Measurements from ENCODE around the gene TTC13.

The TTC13 gene

GRCh38 chr1:230870916-230871315, 107.7 kb downstream of the TTC13 start:
- no peak for DNase-seq (ENCODE audit: low read depth)

- no peak for DNase-seq (ENCODE audit: low read depth)
Observed at GRCh38 chr1:230869500-230869899, 109.2 kb downstream of the TTC13 start.

- DNase-seq (ENCODE audit: low read depth), result peak; percentile 14
Observed at GRCh38 chr1:230868736-230869385, 109.8 kb downstream of the TTC13 start.

GRCh38 chr1:230867903-230868735, 110.5 kb downstream of the TTC13 start, which contains the start of gene C1orf198:
C1orf198 (minus strand) TSS chr1:230868521; CDS start chr1:230868512, 9 bp downstream.
- peak; percentile 55 for DNase-seq (ENCODE audit: low read depth)

DNA sequence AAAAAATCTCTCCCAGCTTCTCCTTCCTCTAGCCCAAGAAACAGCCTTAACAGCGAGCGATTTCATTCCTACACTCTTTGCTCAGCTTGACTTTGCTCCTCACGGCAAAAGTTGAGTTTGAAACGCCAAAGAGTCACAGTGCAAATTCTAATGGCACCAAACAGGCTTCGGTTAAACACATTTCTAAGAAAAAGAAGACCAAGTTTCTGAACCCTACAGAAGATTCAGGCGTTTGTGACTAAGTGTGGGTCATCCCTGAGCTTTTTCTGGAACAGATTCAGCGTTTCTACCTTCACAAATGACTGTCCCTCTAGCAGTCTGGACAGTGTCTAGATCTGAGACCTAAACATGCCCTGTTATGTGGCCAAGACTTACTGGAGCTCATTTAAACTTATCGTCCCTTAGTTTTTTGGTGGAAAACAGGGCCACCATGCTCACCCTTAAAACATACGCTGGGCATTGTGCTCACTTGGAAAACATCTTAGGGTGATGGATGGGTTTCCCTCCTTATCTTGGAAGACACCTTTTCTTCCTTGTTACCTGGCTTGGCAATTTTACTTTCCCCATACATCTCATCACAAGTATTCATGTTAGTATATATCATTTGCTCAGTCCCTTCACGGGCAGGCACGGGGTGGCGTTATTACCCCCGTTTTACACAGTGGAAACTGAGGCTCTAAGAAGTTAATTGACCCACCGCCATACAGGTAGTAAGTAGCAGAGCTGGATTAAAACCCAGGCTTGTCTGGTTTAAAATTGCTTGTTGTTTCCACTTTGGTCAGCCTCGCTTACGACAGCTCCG, 111.4 kb downstream of the TTC13 start:
- DNase-seq (ENCODE audit: low read depth), result no peak

- no peak for DNase-seq (ENCODE audit: low read depth)
Observed at GRCh38 chr1:230866171-230867070, 112.2 kb downstream of the TTC13 start.

DNA sequence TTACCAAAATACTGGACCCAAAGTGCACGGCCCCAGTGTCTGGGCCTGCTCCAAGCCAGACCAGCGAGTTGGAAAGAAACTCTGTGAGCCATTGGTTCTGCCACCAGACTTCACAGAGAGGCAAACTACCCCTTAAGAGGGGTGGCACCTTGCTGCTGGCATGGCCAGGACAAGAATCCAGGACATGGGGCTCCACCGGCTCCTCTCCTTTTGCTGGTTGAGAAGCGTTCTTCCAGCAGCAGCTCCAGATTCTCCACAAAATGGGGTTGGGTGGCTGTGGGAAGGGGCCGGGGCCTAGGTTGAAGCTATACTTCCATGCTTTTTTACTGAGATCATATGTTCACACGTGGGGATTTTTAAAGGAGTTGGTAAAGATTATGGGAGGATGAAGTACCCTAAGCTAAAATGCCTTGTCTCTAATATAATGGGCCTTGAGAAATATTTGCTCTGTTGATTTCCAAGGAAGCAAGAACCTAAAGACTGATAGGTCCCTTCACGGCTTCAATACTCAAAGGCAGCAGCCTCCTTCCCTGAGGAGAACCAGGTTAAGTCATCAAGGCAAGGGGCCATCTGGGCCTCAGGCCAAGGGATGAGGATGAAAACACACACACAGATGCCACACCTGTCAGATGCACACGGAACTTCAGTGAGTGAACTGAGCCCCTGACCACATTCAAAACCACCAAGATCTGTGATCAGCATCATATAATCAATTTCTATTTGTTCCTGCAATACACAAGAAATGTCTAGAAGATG, 113.4 kb downstream of the TTC13 start:
- DNase-seq (ENCODE audit: low read depth), result no peak

DNA sequence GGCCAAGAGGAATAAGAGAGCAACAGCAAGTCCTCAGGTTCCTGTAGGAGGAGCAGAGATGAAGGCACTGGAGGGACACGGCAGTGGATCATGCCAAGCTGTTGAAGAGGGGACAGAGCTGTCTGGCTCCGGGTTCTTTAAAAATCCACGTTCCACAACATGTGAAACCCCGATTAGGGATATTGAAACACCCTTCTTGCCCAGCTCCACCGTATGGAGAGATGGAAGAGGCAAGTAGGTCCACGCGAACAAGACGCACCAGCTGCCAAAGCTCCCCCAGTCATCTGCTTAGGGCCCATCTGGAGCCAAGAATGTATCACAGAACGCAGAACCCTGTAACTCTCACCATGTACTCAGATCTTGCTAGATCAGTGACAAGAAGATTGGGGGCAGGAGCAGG, 114.2 kb downstream of the TTC13 start:
- no peak for DNase-seq (ENCODE audit: low read depth)

- DNase-seq (ENCODE audit: low read depth), result no peak
Observed at GRCh38 chr1:230863449-230863848, 115.2 kb downstream of the TTC13 start.

DNA sequence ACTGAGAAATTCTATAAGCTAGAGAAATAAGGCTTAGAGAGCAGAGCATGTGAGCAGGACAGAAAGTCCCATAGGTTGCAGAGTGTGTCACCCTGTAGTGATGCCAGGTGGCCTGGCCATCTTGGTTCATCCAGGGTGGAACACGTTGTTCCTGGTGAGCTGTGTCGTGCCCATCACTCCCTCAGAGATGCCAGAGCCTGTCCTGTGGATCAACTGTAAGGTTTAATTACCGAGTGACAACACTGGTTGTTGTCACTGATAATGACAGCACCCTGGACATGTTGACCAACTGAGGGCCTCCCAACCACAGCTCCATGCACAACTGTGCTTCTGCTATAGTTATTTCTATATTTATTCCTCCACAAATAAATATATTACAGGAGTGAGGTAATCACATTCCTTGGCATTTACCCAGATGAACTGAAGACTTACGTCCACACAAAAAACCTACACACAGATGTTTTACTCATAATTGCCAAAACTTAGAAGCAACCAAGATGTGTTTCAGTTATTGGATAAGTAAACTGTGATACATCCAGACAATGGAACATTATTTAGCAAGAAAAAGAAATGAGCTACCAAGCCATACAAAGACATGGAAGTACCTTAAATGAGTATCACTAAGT, 116.6 kb downstream of the TTC13 start:
- no peak for DNase-seq (ENCODE audit: low read depth)

DNA sequence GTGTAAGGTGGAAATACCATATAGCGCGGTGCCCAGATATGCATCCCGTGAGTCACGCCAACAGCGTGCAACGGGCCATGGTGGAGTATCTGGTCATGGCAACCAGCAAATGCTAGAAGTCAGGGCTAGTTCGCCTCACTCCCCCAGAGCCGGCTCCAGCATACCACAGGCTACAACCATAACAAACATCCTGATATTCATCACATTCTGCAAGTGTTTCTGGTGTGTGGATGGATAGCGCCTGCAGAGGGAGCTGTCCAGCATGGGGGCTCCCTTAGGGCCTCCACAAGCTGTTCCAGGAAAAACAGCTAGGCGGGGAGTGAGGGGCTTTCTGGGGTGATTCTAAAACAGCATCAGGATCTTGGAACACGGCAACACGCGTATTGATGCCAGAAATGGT, 117.2 kb downstream of the TTC13 start:
- DNase-seq (ENCODE audit: low read depth), result no peak

DNA sequence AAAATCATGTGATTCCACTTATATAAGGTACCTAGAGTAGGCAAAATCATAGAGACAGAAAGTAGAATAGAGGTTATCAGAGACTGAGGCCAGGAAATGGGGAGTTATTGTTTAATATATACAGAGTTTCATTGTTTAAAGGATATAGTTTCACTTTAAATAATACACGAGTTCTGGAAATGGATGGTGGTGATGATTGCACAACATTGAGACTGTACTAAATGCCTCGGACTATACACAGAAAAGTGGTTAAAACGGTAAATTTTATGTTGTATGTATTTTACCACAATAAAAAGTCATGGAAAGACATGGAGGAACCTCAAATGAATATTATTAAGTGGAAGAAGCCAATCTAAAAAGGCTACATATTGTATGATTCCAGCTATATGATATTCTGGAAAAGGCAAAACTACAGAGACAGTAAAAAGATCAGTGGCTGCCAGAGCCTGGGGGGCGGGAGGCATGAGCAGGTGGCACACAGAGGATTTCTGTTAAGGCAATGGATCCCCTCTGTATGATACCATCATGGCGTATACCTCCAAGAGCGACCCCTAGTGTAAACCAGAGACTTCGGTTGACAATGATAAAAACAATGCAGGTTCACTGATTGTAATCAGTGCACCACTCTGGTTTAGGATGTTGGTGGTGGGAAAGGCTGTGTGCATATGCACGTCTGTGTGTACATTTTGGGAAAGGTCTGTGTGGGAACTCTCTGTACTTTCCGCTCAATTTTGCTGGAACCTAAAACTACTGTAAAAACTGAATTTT, 117.9 kb downstream of the TTC13 start:
- no peak for DNase-seq (ENCODE audit: low read depth)

GRCh38 chr1:230858918-230859729, 119.5 kb downstream of the TTC13 start:
- DNase-seq (ENCODE audit: low read depth), result no peak

- DNase-seq (ENCODE audit: low read depth), result no peak
Observed at GRCh38 chr1:230858236-230858820, 120.3 kb downstream of the TTC13 start.

- no peak for DNase-seq (ENCODE audit: low read depth)
Observed at GRCh38 chr1:230857822-230858221, 120.8 kb downstream of the TTC13 start.

- no peak for DNase-seq (ENCODE audit: low read depth)
Observed at GRCh38 chr1:230857077-230857476, 121.6 kb downstream of the TTC13 start.
